Mesendoderm (in vitro differentiated cells): ENCODE data around the gene NUAK1.

Experiments used
- DNase-seq: peaks from one replicate; pipeline ENCODE4 v3.0.0; 2013
- H2AK5ac ChIP-seq: 2 replicates; pipeline ENCODE4 v1.6.1; 2013; ENCODE audit warnings: low read length, inconsistent platforms
- H2BK120ac ChIP-seq: 2 replicates; pipeline ENCODE4 v1.6.1; 2013; ENCODE audit warnings: low read depth, mild to moderate bottlenecking, low read length, moderate library complexity, mixed read lengths
- H2BK15ac ChIP-seq: replicated peaks from 2 replicates; pipeline ENCODE4 v1.6.1; 2013; ENCODE audit warnings: low read depth, mild to moderate bottlenecking, moderate library complexity
- H2BK5ac ChIP-seq: 2 replicates; pipeline ENCODE4 v1.6.1; 2013; ENCODE audit warnings: low read length, inconsistent platforms
- H3K18ac ChIP-seq: 2 replicates; pipeline ENCODE4 v1.6.1; 2013; ENCODE audit warnings: mild to moderate bottlenecking, low read length, mixed read lengths
- H3K23ac ChIP-seq: one replicate; pipeline ENCODE4 v1.6.1; 2013; ENCODE audit warnings: low read length
- H3K27ac ChIP-seq: 2 replicates; pipeline ENCODE4 v1.5.1; 2013; ENCODE audit warnings: low read depth, mild to moderate bottlenecking, inconsistent platforms, low read length, moderate library complexity
- H3K27me3 ChIP-seq: 2 replicates; pipeline ENCODE4 v1.6.1; 2013; ENCODE audit warnings: low read length, control low read depth, mild to moderate bottlenecking, inconsistent platforms; ENCODE audit not compliant: insufficient read depth, poor library complexity
- H3K36me3 ChIP-seq: 2 replicates; pipeline ENCODE4 v1.6.1; 2013; ENCODE audit warnings: low read length, inconsistent platforms; ENCODE audit not compliant: control insufficient read depth, insufficient read depth
- H3K4ac ChIP-seq: one replicate; pipeline ENCODE4 v1.6.1; 2013; ENCODE audit warnings: low read depth, mild to moderate bottlenecking, low read length, moderate library complexity
- H3K4me1 ChIP-seq: 2 replicates; pipeline ENCODE4 v1.6.1; 2013; ENCODE audit warnings: low read depth, low read length, inconsistent platforms; ENCODE audit not compliant: control insufficient read depth
- H3K4me2 ChIP-seq: 2 replicates; pipeline ENCODE4 v1.6.1; 2013; ENCODE audit warnings: low read length
- H3K4me3 ChIP-seq: 2 replicates; pipeline ENCODE4 v1.5.1; 2013; ENCODE audit warnings: mild to moderate bottlenecking, low read length
- H3K56ac ChIP-seq: one replicate; pipeline ENCODE4 v1.6.1; 2013; ENCODE audit warnings: low read length
- H3K79me1 ChIP-seq: 2 replicates; pipeline ENCODE4 v1.6.1; 2013; ENCODE audit warnings: low read length, inconsistent platforms
- H3K79me2 ChIP-seq: 2 replicates; pipeline ENCODE4 v1.6.1; 2013; ENCODE audit warnings: mild to moderate bottlenecking, low read length; ENCODE audit not compliant: control insufficient read depth, insufficient read depth
- H3K9ac ChIP-seq: 2 replicates; pipeline ENCODE4 v1.6.1; 2013; ENCODE audit warnings: low read length, inconsistent platforms
- H4K5ac ChIP-seq: one replicate; pipeline ENCODE4 v1.6.1; 2013; ENCODE audit warnings: low read length
- H4K8ac ChIP-seq: one replicate; pipeline ENCODE4 v1.6.1; 2013; ENCODE audit warnings: low read depth, mild to moderate bottlenecking, control low read depth, low read length, moderate library complexity
- WGBS: extraction: QIAGEN DNeasy Blood & Tissue Kit; methylation state at CpG from one replicate; pipeline ENCODE4 v1.1.7; 2013; ENCODE audit warnings: low lambda C conversion rate, missing lambda C conversion rate; ENCODE audit not compliant: insufficient coverage; ENCODE audit errors: extremely low coverage; 5-methylcytosine and 5-hydroxymethylcytosine counted together

Gene NUAK1

GRCh38 chr12:106136263-106136662 lies 2.5 kb downstream of the NUAK1 start:
- DNase-seq: peak; percentile 92
- H2AK5ac ChIP-seq: no peak overlapping the region
- H3K18ac ChIP-seq: peak overlapping the region; percentile 39
- H3K56ac ChIP-seq: peak overlapping the region; percentile 72
- H3K4ac ChIP-seq: no peak overlapping the region
- H3K79me2 ChIP-seq: peaks cover 80% of the 10 kb centered on the region
- H3K4me1 ChIP-seq: peaks cover 37% of the 10 kb centered on the region
- WGBS: no CpG with 5 or more reads among the region's 13 CpGs
- H4K8ac ChIP-seq: no peak overlapping the region
- no peaks in the 10 kb centered on the region for H3K27me3 ChIP-seq
- peak overlapping the region; percentile 45 for H3K4me2 ChIP-seq
- H3K23ac ChIP-seq: no peak overlapping the region
- peaks cover 13% of the 10 kb centered on the region for H3K79me1 ChIP-seq
- H3K27ac ChIP-seq: peak overlapping the region; percentile 7
- no peak overlapping the region for H2BK5ac ChIP-seq
- H3K36me3 ChIP-seq: no peaks in the 10 kb centered on the region
- H2BK120ac ChIP-seq: no peak overlapping the region
- H3K9ac ChIP-seq: peak overlapping the region; percentile 53
- H3K4me3 ChIP-seq: peak overlapping the region; percentile 4
- H4K5ac ChIP-seq: no peak overlapping the region
- no peak overlapping the region for H2BK15ac ChIP-seq

GRCh38 chr12:106135781-106136180 lies 3.0 kb downstream of the NUAK1 start:
- no CpG with 5 or more reads among the region's 4 CpGs for WGBS
- H3K79me1 ChIP-seq: peaks cover 13% of the 10 kb centered on the region
- peak overlapping the region; percentile 8 for H3K9ac ChIP-seq
- no peak overlapping the region for H2AK5ac ChIP-seq
- H3K18ac ChIP-seq: peak overlapping the region; percentile 82
- peaks cover 82% of the 10 kb centered on the region for H3K79me2 ChIP-seq
- no peak overlapping the region for H3K23ac ChIP-seq
- peaks cover 36% of the 10 kb centered on the region for H3K4me1 ChIP-seq
- H2BK5ac ChIP-seq: no peak overlapping the region
- no peak overlapping the region for H3K4me3 ChIP-seq
- H4K5ac ChIP-seq: no peak overlapping the region
- no peaks in the 10 kb centered on the region for H3K36me3 ChIP-seq
- no peak overlapping the region for H2BK15ac ChIP-seq
- H3K4ac ChIP-seq: peak overlapping the region; percentile 74
- no peak overlapping the region for H3K27ac ChIP-seq
- H2BK120ac ChIP-seq: no peak overlapping the region
- DNase-seq: no peak
- no peak overlapping the region for H3K4me2 ChIP-seq
- no peaks in the 10 kb centered on the region for H3K27me3 ChIP-seq
- H3K56ac ChIP-seq: no peak overlapping the region
- H4K8ac ChIP-seq: no peak overlapping the region

DNA sequence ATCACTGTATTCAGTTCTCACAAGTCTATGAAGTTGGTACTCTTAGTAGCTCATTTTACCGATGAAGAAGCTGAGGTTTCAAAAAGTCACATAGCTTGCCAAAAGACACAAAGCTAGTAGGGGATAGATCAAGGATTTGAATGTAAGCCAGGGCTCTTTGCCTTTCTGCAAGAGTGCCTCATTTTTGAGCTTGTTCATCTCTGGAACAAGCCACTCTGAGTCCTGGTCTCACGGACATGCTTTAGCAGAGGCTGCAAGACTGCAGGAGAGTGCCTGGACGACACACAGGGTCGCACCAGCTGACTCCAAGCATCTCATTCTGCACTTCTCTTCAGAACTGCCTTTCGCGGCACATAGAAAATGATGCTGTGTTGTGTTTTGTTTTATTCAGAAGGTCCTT lies 3.7 kb downstream of the NUAK1 start:
- Histone ChIP-seq H3K4ac (no peak overlapping the region), H4K8ac (no peak overlapping the region), H3K27me3 (no peaks in the 10 kb centered on the region), H2BK120ac (no peak overlapping the region), H3K4me3 (no peak overlapping the region), H3K4me2 (no peak overlapping the region), H2BK15ac (no peak overlapping the region), H3K27ac (no peak overlapping the region), H3K56ac (peak overlapping the region; percentile 20), H3K9ac (peak overlapping the region; percentile 8), H3K36me3 (no peaks in the 10 kb centered on the region), H3K79me2 (peaks cover 83% of the 10 kb centered on the region), H3K79me1 (peaks cover 9% of the 10 kb centered on the region), H2BK5ac (no peak overlapping the region), H3K23ac (no peak overlapping the region), H4K5ac (no peak overlapping the region), H3K18ac (peak overlapping the region; percentile 78), H2AK5ac (peak overlapping the region; percentile 1), H3K4me1 (peaks cover 33% of the 10 kb centered on the region)
- DNase-seq: no peak
- WGBS: no CpG with 5 or more reads among the region's 6 CpGs

- Histone ChIP-seq H3K56ac (peak overlapping the region; percentile 78), H2BK15ac (no peak overlapping the region), H3K23ac (no peak overlapping the region), H3K4me3 (no peak overlapping the region), H3K27me3 (no peaks in the 10 kb centered on the region), H3K79me1 (peaks cover 7% of the 10 kb centered on the region), H4K5ac (no peak overlapping the region), H2BK120ac (peak overlapping the region; percentile 6), H3K18ac (peak overlapping the region; percentile 83), H2BK5ac (peak overlapping the region; percentile 7), H3K4me1 (peaks cover 38% of the 10 kb centered on the region), H3K36me3 (no peaks in the 10 kb centered on the region), H2AK5ac (peak overlapping the region; percentile 55), H3K9ac (peak overlapping the region; percentile 40), H3K4ac (peak overlapping the region; percentile 56), H3K27ac (peak overlapping the region; percentile 16), H4K8ac (no peak overlapping the region), H3K79me2 (peaks cover 84% of the 10 kb centered on the region), H3K4me2 (no peak overlapping the region)
- no CpG with 5 or more reads among the region's 3 CpGs for WGBS
- DNase-seq: no peak
These were observed 4.3 kb downstream of the NUAK1 start for GRCh38 chr12:106134294-106134949.

DNA sequence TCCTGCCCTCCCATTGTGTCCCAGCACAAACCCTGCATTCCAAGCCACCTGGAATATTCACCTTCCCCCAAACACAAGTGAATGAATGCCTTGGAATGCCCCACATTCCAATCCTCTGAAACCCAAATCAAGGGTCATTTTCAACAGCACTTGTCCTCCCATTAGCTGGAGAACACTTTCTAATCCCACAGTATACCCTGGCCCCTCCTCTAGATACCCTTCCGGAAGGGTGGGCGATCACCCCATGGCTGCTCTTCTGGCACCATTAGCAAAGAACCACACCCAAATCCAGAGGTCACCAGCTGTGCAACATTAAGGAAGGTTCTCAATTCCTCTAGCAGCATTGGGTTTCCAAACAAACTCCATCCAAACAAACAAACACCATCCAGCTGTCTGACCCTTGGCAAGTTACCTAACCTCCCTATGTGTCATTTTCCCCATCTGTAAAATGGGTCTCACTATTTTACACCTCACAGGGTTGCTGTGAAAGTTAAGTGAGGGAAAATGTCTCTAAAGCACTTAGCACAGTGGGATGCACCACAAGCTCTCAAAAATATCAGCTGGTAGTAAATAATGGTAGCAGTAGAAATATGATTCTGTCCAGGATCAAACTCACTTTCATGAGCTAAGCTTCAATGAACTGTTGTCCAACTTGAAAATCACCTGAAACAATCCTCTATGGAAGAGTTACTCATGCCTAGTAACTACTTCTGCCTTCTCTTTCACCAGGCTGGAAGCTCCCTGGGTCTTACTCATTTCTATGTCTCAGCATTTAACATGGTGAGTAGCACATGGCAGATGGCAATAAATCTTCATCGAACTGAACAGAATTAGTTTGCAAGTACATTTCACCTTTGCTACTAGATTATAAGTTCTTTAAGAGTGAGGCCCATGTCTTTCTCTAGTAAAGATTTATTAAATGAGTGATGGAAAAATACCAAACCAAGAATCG lies 5.3 kb downstream of the NUAK1 start:
- WGBS: no CpG with 5 or more reads among the region's 4 CpGs
- Histone ChIP-seq H3K36me3 (no peaks in the 10 kb centered on the region), H3K4me3 (no peak overlapping the region), H3K4me1 (peaks cover 41% of the 10 kb centered on the region), H4K5ac (no peak overlapping the region), H3K79me2 (peaks cover 82% of the 10 kb centered on the region), H3K18ac (peak overlapping the region; percentile 83), H2BK5ac (peak overlapping the region; percentile 4), H3K27ac (peak overlapping the region; percentile 5), H2AK5ac (peak overlapping the region; percentile 58), H3K4me2 (no peak overlapping the region), H3K9ac (no peak overlapping the region), H3K56ac (peak overlapping the region; percentile 70), H3K4ac (no peak overlapping the region), H3K23ac (no peak overlapping the region), H2BK120ac (no peak overlapping the region), H4K8ac (no peak overlapping the region), H2BK15ac (no peak overlapping the region), H3K27me3 (no peaks in the 10 kb centered on the region), H3K79me1 (peaks cover 7% of the 10 kb centered on the region)
- peak; percentile 96 for DNase-seq
